Right lung (tissue), 5 donors: ENCODE data around the gene CCDC102A. TPM values are rescaled to one million over a fixed set of nuclear protein-coding genes. Genes with fewer than 3 reads are reported as not detected.

ENCODE experiments used
- DNase-seq, 2 donors: peaks; one replicate each; pipeline ENCODE4 v3.0.0-alpha.2; 2013
- polyA plus RNA-seq, 5 donors: library from polyadenylated mRNA; unstranded; fragments of 120-200 nt; gene quantifications; one replicate each; pipeline versions ENCODE4 v1.2.1 to v1.2.3, GENCODE V29; 2013; ENCODE audit warnings: inconsistent platforms in 1 of 5, low replicate concordance in 1 of 5; ENCODE audit not compliant: insufficient read length in 5 of 5, insufficient read depth in 1 of 5

The CCDC102A gene
- polyA plus RNA-seq, 5 donors, result 11.1 to 20.4 (median 14.2) TPM

DNA sequence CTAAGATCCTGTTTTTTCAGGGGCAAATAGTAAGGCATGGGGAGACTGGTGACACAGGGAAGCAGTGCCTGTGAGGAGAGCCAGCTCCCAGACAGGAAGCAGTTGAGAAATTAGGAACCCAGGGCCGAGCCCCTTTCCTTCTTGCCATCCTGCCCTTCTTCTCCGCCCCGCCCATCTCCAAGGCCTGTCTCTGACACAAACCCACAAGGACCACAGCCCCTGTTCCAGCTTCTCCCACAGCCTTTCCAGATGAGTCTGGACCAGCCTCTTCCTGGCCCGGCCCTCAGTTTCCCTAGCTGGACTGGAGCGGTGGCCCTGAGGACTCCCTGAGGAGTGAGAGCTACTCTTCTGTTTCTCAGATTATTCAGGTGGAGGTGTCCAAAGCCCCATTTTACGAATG, 9.9 kb downstream of the CCDC102A start:
- DNase-seq, result no peak

DNA sequence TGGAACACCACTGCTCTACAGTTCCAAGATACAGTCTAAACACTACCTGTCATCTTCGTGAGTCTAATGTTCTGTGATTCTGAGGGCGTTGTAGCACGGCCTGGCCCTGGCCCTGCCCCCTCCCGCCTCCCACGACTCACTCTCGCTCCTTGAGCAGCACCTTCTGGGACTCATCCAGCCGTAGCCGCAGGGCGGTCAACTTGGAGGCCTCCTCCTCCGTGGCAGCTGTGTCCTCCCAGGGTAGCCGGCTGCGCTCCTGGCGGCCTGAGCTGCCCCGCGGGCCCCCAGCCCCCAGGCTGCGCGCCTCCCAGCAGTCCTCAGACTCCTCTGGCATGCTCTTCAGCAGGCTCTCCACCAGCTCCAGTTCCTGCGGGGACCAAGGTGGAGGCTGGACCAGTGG, 10.6 kb downstream of the CCDC102A start:
- no peak for DNase-seq

DNA sequence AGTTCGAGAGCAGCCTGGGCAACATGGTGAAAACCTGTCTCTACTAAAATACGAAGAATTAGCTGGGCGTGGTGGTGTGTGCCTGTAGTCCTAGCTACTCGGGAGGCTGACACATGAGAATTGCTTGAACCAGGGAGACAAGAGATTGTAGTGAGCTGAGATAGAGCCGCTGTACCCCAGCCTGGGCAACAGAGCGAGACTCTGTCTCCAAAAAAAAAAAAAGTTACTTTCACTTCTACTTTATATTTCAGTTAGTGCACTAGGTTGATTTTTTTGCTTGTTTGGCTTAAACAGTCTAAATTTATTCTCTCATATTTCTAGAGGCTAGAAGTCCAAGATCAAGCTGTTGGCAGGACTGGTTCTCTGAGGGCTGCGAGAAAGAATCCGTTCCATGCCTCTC, 13.4 kb downstream of the CCDC102A start:
- no peak for DNase-seq

DNA sequence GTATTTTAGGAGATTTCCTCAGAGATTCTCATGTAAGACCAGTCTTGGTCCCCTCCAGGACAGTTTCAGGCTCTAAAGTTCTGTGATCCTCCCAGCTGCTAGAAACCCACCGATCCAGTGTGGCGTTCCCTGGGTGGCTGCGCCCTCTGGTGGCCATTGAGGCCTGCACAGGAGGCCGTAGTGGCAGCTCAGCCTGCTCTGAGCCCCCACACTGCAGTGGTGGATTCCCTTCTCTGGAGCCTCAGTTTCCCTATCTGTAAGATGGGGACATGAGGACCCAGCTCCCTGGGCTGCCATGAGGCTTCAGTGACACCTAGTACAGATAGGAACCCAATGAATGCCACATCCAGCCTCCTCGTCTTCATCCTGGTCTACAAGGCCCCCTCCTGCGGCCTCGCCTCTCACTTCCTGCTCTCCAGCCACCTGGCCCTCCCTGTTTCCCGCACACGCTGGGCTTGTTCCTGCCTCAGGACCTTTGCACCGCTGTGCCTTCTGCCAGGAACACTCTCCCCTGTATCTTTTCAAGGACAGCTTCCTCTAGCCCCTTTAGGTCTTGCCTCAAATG, 16.5 kb downstream of the CCDC102A start:
- peak; percentile 54 to 63 for DNase-seq

DNA sequence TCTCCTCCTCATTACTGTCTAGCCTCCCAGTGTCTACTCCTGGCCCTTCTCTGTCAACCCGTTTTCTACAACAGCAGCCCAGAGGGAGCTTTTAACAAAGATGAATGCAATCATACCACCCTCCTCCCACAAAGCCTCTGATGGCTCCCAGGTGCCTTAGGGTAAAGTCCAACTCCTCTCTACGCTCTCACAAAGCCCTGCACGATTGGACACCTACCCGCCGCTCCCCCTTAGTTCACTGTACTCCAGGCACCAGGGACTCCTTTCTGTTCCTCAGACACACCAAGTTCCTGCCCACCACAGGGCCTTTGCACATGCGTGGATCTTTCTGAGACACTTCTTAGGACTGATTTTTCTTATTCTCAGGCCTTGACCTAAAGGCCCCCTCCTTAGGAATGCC, 17.4 kb downstream of the CCDC102A start:
- no peak for DNase-seq

DNA sequence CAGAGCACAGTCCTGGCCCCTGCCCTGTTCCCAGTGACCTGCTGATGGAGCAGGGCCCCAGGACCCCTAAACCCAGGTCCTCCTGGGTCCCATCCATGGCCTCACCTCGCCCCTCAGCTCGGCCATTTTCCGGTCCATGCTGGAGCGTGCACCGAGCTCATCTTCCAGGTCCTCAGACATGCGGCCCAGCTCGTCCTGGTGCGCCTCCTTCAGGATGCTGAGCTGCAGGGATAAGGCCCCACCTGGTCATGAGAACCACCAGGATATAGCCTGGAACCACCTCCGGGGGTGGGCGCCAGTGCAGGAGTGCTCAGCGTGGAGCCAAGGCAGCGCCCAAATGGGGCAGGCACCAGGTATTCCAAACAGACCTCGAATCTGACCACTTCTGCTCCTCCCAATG, 17.9 kb downstream of the CCDC102A start:
- no peak for DNase-seq

DNA sequence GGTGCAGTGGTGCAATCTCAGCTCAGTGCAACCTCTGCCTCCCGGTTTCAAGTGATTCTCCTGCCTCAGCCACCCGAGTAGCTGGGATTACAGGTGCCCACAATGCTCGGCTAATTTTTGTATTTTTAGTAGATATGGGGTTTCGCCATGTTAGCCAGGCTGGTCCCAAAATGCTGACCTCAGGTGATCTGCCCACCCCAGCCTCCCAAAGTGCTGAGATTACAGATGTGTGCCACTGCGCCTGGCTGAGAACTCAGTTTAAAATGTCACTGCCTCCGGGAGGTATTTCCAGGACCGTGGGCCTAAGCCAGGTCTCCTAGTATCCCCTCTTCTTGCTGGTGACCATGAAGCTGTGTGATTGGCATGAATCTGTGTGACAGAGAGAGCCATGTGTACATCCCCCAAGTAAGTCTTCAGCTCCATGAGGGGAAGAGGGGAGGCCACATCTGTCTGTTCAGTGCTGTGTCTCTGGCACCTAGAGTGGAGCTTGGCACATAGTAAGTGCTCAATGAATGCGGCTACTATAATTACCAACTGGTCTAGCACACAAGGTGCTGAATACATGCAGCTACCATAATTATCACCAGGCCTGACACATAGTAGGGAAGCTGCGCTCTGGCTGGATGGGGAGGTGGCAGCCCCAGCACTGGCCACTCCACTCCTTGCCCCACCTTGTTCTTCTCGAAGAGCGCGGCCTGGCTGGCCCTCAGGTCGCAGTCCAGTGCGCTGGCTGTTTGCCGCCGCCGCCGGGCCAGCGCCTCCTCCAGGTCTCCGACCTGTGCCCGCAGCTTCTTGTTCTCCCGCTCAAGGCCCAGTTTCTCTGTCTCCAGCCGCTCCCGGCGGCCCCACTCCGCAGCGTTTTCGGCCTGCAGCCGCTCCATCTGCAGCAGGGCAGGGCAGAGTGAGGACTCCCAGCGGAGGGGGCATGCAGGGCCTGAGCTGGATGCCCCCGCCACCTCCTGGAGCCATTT, 18.7 kb downstream of the CCDC102A start:
- DNase-seq, result no peak

DNA sequence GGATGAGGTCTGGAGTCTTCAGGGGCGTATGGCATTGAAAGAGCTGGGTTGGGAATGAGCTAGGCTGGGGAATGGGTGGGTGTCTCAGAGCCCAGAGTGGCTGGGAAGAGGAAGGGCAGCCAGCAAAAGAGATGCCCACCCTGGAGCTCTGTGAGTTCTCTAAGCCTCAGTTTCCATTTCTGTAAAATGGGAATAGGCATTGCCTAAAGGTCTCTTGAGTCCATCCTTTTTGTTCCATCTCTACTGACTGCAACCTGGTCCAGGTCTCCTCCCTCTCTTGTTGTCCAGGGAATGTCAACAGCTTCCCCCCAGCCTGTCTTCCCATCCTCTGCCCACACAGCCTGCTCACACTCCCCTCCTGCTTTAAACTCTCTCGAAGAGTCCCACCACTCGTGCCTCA, 19.6 kb downstream of the CCDC102A start:
- no peak for DNase-seq

DNA sequence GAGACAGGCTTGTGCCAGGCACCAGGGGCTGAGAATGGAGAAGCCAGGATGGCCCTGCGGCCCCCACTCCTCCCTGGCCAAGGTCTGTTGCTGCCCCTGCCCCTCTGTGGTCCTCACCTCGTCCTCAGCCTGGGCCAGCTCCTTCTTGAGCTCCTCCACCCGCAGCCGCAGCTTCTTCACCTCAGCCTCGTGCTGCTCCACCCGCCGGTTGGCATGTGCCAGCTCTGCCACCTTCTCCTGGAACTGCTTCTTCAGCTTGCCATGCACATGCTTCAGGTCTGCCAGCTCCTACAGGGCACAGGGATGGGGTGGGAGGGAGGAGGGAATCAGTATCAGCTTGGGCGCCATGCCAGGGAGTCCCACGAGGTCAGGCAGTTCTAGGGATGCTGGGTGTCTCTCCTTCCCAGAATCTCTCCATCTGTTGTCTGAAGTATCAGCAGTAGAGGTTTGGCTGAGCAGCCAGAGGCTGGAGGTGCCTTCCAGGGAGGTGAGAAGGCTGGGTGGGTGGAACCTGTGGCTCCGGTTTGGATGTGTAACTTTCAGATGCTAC, 20.1 kb downstream of the CCDC102A start:
- no peak for DNase-seq

DNA sequence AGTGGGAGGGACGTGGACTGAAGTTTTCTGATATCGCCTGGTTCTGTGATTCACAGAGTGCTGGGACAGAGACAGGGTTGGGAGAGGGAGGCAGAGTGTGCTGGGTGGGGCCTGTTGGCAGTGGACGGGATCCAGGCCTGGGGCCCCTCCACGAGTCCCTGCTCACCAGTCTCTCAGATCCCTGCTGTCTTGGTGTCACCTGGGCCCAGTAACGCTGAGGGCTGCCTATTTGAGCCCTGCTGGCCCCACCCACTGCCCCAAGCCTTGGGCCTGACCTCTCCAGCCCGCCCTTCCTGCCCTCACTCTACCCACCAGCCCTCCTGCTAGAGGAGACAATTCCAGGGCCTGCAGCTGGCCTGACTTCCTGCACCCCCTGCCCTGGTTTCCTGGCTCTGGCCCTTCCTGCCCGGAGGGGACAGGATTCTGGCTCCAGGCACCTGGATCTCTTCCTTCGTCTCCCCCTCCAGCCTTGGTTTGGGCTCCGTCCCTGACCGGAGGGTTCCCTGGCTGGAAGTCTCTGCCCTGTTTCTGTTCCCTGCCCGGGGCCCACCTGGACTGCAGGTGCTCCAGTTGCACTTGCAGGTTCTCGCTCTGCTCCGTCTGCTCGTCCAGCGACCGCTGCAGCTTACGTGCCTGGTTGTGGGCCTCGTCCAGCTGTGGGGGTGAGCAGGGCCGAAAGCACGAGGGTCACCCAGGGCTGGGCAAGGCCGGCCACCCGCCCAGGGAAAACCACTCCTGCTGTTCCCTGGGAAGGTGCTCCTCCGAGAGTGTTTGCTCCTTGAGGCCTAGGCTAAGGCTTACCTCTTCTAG, 21.4 kb downstream of the CCDC102A start:
- DNase-seq, result no peak

DNA sequence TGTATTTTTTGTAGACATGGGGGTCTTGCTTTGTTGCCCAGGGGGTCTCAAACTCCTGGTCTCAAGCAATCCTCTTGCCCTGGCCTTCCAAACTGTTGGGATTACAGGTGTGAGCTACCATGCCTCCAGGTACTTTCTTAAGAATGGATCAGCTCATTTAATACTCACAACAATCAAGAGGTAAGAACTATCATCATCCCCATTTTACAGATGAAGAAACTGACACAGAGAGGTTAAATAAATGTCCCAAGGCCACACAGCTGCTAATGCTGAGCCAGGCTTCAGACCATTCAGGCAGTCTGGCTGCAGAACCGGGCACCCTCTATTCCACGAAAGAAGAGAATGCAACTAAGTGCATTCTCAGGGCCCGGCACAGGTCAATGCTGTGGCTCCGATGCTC, 22.0 kb downstream of the CCDC102A start:
- no peak for DNase-seq

DNA sequence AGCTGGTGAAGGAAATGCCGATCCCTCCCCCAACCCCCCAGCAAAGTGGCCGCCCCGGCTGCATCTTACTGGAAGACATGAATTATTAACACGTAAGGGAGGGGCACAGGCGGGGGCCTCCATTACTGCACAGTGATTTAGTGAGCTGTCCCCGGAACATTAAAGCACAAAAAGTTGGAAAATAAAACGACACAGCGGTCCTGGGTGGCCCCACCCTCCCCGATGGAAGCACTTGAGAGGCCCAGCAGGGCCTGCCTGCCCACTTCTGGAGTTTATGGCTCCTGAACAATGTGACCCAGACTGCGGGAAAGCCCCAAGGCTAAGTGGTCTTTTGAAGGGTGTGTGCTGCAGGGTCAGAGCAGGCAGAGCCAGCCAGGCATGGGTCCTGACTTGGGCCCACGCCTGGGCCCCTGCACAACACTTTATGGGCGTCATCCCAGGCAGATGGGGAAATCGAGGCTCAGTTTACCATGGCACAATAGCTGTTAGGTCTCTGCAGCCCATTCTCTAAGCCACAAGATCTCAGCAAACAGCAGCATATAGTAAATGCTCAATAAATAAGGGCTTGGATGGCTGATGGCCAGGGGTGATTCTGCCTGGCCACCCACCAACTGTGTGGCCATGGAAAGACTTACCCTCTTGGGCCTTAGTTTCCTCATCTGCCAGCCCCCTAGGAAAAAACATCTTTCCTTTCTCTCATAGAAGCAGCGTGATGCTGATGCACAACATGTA, 22.8 kb downstream of the CCDC102A start:
- no peak for DNase-seq

DNA sequence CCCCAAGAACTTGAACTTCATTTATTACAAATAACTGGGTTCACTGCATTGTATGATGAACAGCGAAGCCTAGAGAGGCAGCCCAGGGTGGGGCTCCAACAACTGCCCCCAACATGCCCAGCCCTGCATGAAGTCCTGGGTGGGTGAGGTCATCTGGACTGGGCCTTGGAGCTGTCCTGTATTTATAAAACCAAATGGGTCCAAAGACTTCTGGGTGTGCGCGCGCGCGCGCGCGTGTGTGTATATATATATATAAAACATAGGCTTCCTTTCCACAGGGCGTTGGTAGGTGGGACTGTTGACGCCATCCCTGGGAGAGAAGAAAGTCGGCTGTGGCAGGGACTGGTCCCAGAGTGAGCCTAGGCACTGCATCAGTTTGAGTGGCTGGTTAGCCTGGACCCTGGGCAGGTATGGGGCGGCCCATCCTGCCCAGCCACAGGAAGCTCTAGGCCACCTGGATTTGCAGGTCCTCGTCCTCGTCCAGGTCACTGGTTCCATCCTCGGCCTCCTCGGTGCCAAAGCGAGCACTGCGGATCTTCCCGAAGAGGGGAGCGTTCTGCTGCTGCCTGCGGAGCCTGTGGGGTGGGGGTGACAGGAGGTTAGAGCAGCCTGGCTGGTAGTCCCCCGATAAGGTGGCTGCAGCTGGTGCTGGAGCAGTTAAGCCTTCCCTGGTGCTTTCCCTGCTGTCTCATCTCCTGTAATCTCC, 23.9 kb downstream of the CCDC102A start:
- DNase-seq, result no peak

DNA sequence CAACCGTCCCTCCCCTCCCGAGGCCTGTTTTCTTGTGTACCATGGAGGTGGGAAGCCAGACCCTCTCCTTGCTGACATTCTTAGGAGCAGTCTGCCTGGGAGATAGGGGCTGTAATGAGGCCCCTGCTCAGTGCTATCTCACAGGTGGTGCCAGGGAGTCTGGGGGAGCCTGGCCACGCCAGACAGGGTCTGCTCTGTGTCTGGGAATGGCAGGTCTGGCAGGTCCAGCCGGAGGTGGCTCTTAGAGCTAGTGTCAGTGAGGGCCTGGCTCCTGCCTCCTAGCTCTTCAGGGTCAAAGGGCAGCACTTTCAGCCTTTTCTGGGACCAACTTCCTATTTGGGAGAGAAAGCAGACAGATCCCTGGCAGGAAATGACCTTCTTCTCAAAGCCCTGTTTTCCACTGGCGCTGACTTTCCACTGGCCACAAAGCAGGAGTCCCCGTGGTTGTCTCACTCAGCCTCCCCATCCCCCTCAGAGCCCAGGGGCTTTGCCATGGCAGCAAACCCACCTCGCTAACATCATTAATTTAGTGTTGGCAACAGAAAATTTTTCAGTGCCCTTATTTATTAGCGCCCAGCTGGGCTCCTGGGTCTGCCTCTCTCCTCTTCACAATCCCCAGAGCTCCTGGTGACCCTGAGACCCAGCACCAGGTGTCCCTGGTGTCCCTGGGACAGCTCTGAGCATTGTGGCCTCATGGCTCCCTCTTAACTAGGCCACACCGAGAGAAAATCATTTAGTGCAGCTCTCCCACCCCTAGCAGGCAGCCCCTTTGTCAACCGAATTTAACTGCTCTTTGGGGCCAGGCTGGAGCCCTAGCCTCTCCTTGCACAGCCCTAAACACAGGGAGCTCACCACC, 26.1 kb downstream of the CCDC102A start:
- DNase-seq, result no peak

DNA sequence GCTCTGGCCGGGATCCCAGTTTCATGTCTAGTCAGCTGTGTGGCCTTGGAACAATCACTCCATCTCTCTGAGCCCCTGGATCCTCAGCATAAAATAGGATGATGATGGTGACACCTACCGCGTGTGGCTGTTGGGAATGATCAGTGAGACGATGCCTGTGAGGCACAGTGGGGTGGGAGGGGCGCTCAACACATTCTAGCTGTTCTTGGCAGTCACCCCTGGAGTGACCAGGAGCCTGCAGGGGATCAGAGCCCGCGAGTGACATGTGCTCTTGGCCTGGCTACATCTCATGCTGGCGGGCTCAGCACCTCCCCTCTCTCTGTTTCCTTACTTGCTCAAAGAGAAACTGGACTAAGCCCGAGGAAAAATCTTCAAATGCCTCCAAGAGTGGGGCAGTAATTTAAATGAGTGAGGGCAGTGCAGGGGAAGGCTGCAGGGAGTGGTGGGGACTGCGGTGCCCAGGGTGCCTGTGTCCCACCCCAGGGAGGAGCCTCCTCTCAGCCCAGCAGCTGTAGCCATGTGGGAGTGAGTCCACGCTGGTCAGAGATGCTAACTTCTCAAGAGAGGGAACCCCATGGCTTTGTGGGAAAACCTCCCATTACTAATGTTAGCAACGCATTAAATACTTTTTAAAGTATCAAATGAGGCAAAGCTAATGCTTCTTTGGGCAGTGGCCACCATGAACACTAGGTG, 27.0 kb downstream of the CCDC102A start:
- DNase-seq, result no peak

DNA sequence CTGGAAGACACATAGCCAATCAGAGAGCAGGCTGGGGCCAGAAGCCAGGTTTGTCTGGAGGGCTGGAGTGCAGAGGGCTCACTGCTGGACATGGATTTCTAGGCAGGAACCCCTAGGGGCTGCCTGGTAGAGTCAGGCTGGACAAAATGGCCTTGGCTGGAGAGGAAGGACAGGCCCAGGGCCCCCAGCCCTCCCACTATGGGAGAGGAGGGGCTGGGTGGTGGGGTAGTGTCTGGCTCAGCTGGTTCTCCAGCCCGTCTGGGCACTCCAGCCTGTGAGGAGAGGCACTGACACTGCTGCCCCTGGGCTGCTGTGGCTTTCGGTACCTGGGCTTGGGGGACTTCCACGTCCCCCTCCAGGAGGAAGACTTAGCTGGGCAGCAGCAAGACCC, 28.3 kb downstream of the CCDC102A start:
- no peak for DNase-seq

DNA sequence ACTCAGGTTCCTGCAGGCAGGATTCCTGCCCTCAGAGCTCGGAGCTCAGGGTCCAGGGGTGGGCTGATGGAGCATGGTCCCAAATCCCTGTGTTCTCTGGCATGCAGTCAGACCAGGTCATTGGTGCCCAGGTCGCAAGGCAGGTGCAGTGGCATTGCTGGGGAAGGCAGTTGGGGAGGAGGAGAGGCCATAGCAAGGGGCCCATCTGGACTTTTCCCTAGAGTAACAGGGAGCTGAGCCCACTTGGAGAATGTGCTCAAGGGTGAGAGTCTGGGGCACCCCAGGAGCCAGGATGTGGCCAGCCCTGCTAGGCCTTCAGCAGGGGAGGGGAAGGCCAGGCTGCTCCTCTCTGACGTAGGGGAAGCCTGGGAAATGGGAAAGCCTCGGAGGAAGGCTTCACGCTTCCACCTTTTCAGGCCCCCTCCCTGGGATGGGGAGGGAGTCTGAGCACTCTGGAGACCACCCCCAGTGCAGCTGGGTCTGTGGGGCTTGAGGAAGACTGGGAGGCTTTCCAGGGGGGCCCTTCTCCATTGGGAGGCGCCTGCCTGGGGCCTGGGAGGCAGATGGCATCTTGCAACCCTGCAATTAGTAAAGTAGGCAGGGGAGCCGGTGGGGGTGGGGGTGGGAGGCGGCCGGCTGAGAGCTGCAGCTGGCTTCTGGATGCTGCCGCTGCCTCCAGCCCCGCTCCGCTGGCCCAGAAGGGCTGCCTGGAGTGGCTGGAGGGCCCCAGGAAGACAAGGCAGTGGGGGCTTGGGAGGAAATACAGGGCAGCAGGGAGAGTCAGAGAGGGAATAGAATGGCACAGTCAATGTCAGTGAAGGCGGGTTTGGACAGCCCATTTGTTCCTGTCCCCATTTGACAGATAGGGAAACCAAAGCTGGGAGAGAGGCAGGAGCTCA, 29.0 kb downstream of the CCDC102A start:
- DNase-seq, result no peak

DNA sequence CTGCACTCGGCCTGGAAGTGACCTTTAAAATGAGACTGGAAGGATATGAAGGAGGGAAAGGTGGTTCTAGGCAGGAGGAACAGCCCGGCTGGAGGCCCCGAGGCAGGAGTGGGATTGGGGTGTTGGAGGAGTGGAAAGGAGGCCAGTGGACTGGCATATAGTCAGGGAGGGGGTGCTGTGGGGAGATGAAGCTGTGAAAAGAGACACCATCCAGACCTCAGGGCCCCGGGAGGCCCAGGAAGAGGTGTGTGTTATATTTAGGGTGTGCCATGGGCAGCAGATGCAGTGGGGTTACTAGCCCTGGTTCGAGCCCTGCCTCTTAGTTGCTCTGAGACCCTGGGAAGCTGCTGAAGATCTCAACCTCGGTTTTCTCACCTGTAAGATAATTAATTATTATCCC, 31.2 kb downstream of the CCDC102A start:
- DNase-seq, result no peak
